SK-N-SH (cell line): ENCODE results near the gene CCM2. TPM values are rescaled to one million over a fixed set of nuclear protein-coding genes. Genes with fewer than 3 reads are reported as not detected.

Source experiments
- CTCF ChIA-PET: fragments of 300-600, 350-600 bp; formaldehyde crosslinking; extraction: SDS; loops from one replicate; lab custom pipeline; 2021; lab: Yijun Ruan, JAX
- POLR2A ChIA-PET: fragments of 350-600 bp; sonication (Branson Sonifier 250); formaldehyde crosslinking; extraction: SDS; loops from one replicate; lab custom pipeline; 2020; ENCODE audit warnings: antibody characterized with exemption, inconsistent platforms; lab: Yijun Ruan, JAX
- DNase-seq: peaks from one replicate; pipeline ENCODE4 v3.0.0; 2012
- H2AFZ ChIP-seq: fragments of 200-600 bp; sonication (generic); 2 replicates; pipeline ENCODE4 v1.8.1; 2016; ENCODE audit warnings: antibody characterized with exemption, mild to moderate bottlenecking, low read depth
- H3F3A ChIP-seq: fragments of 200-600 bp; sonication (generic); replicated peaks from 2 replicates; pipeline ENCODE3; 2016; ENCODE audit warnings: antibody characterized with exemption, mild to moderate bottlenecking; ENCODE audit not compliant: insufficient read depth
- H3K27ac ChIP-seq, 2 experiments: fragments of 200-500 bp in 1 of 2; fragments of 200-600 bp in 1 of 2; sonication (Bioruptor generic) in 1 of 2; sonication (generic), shearing (Covaris generic) in 1 of 2; 2 replicates each; pipeline versions ENCODE4 v1.5.1 to v1.6.1; 2014 to 2016; ENCODE audit warnings: low read depth in 2 of 2, inconsistent platforms in 1 of 2, low read length in 1 of 2, mild to moderate bottlenecking in 1 of 2, mixed read lengths in 1 of 2
- H3K27me3 ChIP-seq: fragments of 200-600 bp; sonication (generic), shearing (Covaris generic); 2 replicates; pipeline ENCODE4 v1.6.1; 2016; ENCODE audit warnings: mixed run types; ENCODE audit not compliant: insufficient read depth
- H3K36me3 ChIP-seq, 2 experiments: fragments of 200-500 bp in 1 of 2; fragments of 200-600 bp in 1 of 2; sonication (Bioruptor generic) in 1 of 2; sonication (generic) in 1 of 2; replicated peaks in 1 of 2; 2 replicates each; pipeline versions ENCODE3 to v1.5.1; 2014 to 2016; ENCODE audit warnings: low read length in 1 of 2, mild to moderate bottlenecking in 1 of 2; ENCODE audit not compliant: insufficient read depth in 2 of 2, control insufficient read depth in 1 of 2
- H3K4me1 ChIP-seq, 2 experiments: fragments of 200-500 bp in 1 of 2; fragments of 200-600 bp in 1 of 2; sonication (Bioruptor generic) in 1 of 2; sonication (generic), shearing (Covaris generic) in 1 of 2; 2 replicates each; pipeline versions ENCODE4 v1.5.1 to v1.6.1; 2014 to 2016; ENCODE audit warnings: low read depth in 1 of 2, low read length in 1 of 2, mixed run types in 1 of 2; ENCODE audit not compliant: insufficient read depth in 2 of 2, control insufficient read depth in 1 of 2
- H3K4me2 ChIP-seq: fragments of 200-600 bp; sonication (generic), shearing (Covaris generic); 2 replicates; pipeline ENCODE4 v1.6.1; 2017; ENCODE audit warnings: mixed run types
- H3K4me3 ChIP-seq, 2 experiments: fragments of 200-500 bp in 1 of 2; fragments of 200-600 bp in 1 of 2; sonication (Bioruptor generic) in 1 of 2; sonication (generic), shearing (Covaris generic) in 1 of 2; 2 replicates each; pipeline versions ENCODE4 v1.5.1 to v1.8.1; 2014 to 2016; ENCODE audit warnings: low read depth in 2 of 2, inconsistent platforms in 1 of 2, low read length in 1 of 2, mild to moderate bottlenecking in 1 of 2, mixed read lengths in 1 of 2, moderate library complexity in 1 of 2
- H3K79me2 ChIP-seq: fragments of 200-600 bp; sonication (generic); 2 replicates; pipeline ENCODE4 v1.8.1; 2017; ENCODE audit warnings: mild to moderate bottlenecking; ENCODE audit not compliant: insufficient read depth
- H3K9ac ChIP-seq: fragments of 200-600 bp; sonication (generic); 2 replicates; pipeline ENCODE4 v1.6.1; 2017; ENCODE audit warnings: mixed run types
- H3K9me2 ChIP-seq: fragments of 200-600 bp; sonication (generic); 2 replicates; pipeline ENCODE4 v1.6.1; 2017; ENCODE audit warnings: mixed run types
- H3K9me3 ChIP-seq: fragments of 200-600 bp; sonication (generic); 2 replicates; pipeline ENCODE4 v1.6.1; 2017; ENCODE audit warnings: mixed run types, mild to moderate bottlenecking, moderate library complexity
- H4K20me1 ChIP-seq: fragments of 200-600 bp; sonication (generic); 2 replicates; pipeline ENCODE4 v1.6.1; 2017; ENCODE audit warnings: mild to moderate bottlenecking, mixed run types; ENCODE audit not compliant: insufficient read depth
- EZH2phosphoT487 ChIP-seq: fragments of 200-600 bp; sonication (generic); IDR thresholded peaks from 2 replicates; pipeline ENCODE4 v1.6.1; 2017; ENCODE audit warnings: low read depth, mixed run types, mild to moderate bottlenecking, antibody characterized with exemption, moderate library complexity, borderline replicate concordance
- FOSL2 ChIP-seq: IDR thresholded peaks from 2 replicates; pipeline ENCODE4 v1.4.0; 2012; ENCODE audit warnings: low read depth, mild to moderate bottlenecking, moderate library complexity, borderline replicate concordance
- FOXJ3 ChIP-seq: sonication (generic); formaldehyde crosslinking; IDR thresholded peaks from 2 replicates; pipeline ENCODE4 v1.5.1; 2020; ENCODE audit warnings: mild to moderate bottlenecking, missing genetic modification reagents
- FOXM1 ChIP-seq: IDR thresholded peaks from 2 replicates; pipeline ENCODE4 v1.4.0; 2012; ENCODE audit warnings: low read depth, mild to moderate bottlenecking
- GATA2 ChIP-seq: sonication (generic); formaldehyde crosslinking; IDR thresholded peaks from 2 replicates; pipeline ENCODE4 v1.5.0; 2020; ENCODE audit warnings: mild to moderate bottlenecking, missing genetic modification reagents
- JUND ChIP-seq: IDR thresholded peaks from 2 replicates; pipeline ENCODE4 v1.4.0; 2012
- MXI1 ChIP-seq: IDR thresholded peaks from 2 replicates; pipeline ENCODE4 v1.6.1; 2012; ENCODE audit warnings: mild to moderate bottlenecking, low read depth, low read length, improper control_type of control experiment
- POLR2AphosphoS5 ChIP-seq: IDR thresholded peaks from 2 replicates; pipeline ENCODE4 v1.6.1; 2012; ENCODE audit warnings: low read depth, low read length
- RCOR1 ChIP-seq: fragments of 150-350 bp; IDR thresholded peaks from 2 replicates; pipeline ENCODE4 v1.6.1; 2017; ENCODE audit warnings: antibody characterized with exemption, low read length
- RFX5 ChIP-seq: IDR thresholded peaks from 2 replicates; pipeline ENCODE4 v1.6.1; 2012; ENCODE audit warnings: mild to moderate bottlenecking, improper control_type of control experiment, low read length
- RXRA ChIP-seq: IDR thresholded peaks from 2 replicates; pipeline ENCODE4 v1.4.0; 2012; ENCODE audit warnings: low read depth, mild to moderate bottlenecking, borderline replicate concordance
- SIN3A ChIP-seq: IDR thresholded peaks from 2 replicates; pipeline ENCODE4 v1.6.1; 2012; ENCODE audit warnings: low read depth, mild to moderate bottlenecking, low read length, moderate library complexity, borderline replicate concordance
- SMC3 ChIP-seq: IDR thresholded peaks from 2 replicates; pipeline ENCODE4 v1.6.1; 2012; ENCODE audit warnings: low read depth, low read length, improper control_type of control experiment
- TCF12 ChIP-seq: IDR thresholded peaks from 2 replicates; pipeline ENCODE4 v1.4.0; 2012
- TEAD4 ChIP-seq: IDR thresholded peaks from 2 replicates; pipeline ENCODE4 v1.4.0; 2012; ENCODE audit warnings: mild to moderate bottlenecking, borderline replicate concordance; ENCODE audit not compliant: insufficient read depth
- YY1 ChIP-seq: IDR thresholded peaks from 2 replicates; pipeline ENCODE4 v1.4.0; 2012; ENCODE audit warnings: low read depth, mild to moderate bottlenecking
- WGBS: methylation state at CpG from one replicate; pipeline ENCODE4 v1.1.6; 2017; ENCODE audit warnings: low lambda C conversion rate; 5-methylcytosine and 5-hydroxymethylcytosine counted together
- polyA plus RNA-seq, 3 experiments: library from polyadenylated mRNA; depleted of rRNA; stranded (reverse); fragments of >200 nt; gene quantifications; 2 replicates each; pipeline ENCODE4 v1.2.3, GENCODE V29; 2012
- TF ChIP-seq, protein P1 (sequence below): fragments of 150-350 bp; IDR thresholded peaks from 2 replicates; pipeline ENCODE4 v1.6.1; 2017; ENCODE audit warnings: antibody characterized with exemption, low read length, low read depth, borderline replicate concordance
- TF ChIP-seq, protein P2 (sequence below): IDR thresholded peaks from 2 replicates; pipeline ENCODE4 v1.4.0; 2012; ENCODE audit warnings: low read depth
- TF ChIP-seq, protein P3 (sequence below): IDR thresholded peaks from 2 replicates; pipeline ENCODE4 v1.6.1; 2012; ENCODE audit warnings: mild to moderate bottlenecking, low read depth, low read length, moderate library complexity
- TF ChIP-seq, protein P4 (sequence below): fragments of 150-350 bp; IDR thresholded peaks from 2 replicates; pipeline ENCODE4 v1.6.1; 2016; ENCODE audit warnings: mild to moderate bottlenecking, low read depth, low read length

CCM2 gene
- polyA plus RNA-seq, 1 of the 3 experiments (the other 2 are of a cell fraction), result 83.2 TPM

DNA sequence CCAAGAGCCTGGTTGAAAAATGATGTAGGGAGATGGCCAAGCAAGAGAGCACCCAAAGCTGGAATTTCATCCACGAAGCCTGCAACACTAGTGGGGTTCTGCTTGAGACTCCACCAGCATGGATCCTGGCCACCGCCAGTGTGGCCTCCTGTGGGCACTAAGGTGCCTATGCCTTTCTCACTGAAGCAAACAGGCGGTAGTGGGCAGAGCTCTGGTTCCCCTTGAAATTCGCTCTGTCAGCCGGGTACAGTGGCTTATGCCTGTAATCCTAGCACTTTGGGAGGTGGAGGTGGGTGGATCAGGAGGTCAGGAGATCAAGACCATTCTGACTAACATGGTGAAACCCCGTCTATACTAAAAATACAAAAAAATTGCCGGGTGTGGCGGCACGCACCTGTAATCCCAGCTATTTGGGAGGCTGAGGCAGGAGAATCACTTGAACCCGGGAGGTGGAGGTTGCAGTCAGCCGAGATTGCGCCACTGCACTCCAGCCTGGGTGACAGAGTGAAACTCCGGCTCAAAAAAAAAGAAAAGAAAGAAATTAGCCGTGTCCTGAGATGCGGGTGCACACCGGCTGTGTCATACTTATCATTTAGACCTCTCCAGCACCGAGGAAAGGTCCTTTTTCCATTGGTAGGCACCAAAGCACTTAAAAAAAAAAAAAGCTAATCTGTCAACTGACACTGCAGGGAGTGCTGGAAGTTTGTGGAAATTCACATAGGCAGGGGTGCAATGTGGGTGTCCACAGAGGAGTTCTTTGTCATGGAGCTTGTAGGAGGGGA, 28.3 kb downstream of the CCM2 start:
- POLR2A ChIA-PET, result interaction anchor here (1.1 kb wide), 1 partner anchor 45 kb away, joined by 3 read pairs; no protein-coding TSS in a partner anchor

More for the DNA sequence above, 28.3 kb downstream of the CCM2 start:
- no peak overlapping the region for H3K27ac ChIP-seq
- peaks cover 33% of the 10 kb centered on the region for H4K20me1 ChIP-seq
- CTCF ChIA-PET, result interaction anchor here (0.7 to 1.5 kb wide), 2 partner anchors 55 to 108 kb away, joined by 3 to 6 read pairs; no protein-coding TSS in a partner anchor
- no peak overlapping the region for H3K4me2 ChIP-seq
- H3K9me3 ChIP-seq, result 0 out of 2 replicates have a peak, but pooled peaks cover 7% of the 10 kb centered on the region
- H3K27me3 ChIP-seq, result no peaks in the 10 kb centered on the region
- H3K4me3 ChIP-seq, result no peak overlapping the region
- TF ChIP-seq, protein P1, sequence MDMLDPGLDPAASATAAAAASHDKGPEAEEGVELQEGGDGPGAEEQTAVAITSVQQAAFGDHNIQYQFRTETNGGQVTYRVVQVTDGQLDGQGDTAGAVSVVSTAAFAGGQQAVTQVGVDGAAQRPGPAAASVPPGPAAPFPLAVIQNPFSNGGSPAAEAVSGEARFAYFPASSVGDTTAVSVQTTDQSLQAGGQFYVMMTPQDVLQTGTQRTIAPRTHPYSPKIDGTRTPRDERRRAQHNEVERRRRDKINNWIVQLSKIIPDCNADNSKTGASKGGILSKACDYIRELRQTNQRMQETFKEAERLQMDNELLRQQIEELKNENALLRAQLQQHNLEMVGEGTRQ, result no peak
- no peak for TF ChIP-seq FOXJ3 (CRISPR knock-in tag)
- no peak for TF ChIP-seq POLR2AphosphoS5
- no peak for TF ChIP-seq JUND
- TF ChIP-seq, protein P2, sequence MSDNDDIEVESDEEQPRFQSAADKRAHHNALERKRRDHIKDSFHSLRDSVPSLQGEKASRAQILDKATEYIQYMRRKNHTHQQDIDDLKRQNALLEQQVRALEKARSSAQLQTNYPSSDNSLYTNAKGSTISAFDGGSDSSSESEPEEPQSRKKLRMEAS, result no peak
- no peak for TF ChIP-seq EZH2phosphoT487
- no peak for TF ChIP-seq SIN3A
- TF ChIP-seq, protein P3, sequence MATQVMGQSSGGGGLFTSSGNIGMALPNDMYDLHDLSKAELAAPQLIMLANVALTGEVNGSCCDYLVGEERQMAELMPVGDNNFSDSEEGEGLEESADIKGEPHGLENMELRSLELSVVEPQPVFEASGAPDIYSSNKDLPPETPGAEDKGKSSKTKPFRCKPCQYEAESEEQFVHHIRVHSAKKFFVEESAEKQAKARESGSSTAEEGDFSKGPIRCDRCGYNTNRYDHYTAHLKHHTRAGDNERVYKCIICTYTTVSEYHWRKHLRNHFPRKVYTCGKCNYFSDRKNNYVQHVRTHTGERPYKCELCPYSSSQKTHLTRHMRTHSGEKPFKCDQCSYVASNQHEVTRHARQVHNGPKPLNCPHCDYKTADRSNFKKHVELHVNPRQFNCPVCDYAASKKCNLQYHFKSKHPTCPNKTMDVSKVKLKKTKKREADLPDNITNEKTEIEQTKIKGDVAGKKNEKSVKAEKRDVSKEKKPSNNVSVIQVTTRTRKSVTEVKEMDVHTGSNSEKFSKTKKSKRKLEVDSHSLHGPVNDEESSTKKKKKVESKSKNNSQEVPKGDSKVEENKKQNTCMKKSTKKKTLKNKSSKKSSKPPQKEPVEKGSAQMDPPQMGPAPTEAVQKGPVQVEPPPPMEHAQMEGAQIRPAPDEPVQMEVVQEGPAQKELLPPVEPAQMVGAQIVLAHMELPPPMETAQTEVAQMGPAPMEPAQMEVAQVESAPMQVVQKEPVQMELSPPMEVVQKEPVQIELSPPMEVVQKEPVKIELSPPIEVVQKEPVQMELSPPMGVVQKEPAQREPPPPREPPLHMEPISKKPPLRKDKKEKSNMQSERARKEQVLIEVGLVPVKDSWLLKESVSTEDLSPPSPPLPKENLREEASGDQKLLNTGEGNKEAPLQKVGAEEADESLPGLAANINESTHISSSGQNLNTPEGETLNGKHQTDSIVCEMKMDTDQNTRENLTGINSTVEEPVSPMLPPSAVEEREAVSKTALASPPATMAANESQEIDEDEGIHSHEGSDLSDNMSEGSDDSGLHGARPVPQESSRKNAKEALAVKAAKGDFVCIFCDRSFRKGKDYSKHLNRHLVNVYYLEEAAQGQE, result no peak
- TF ChIP-seq SMC3, result no peak
- no peak for TF ChIP-seq GATA2 (CRISPR knock-in tag)
- TF ChIP-seq TCF12, result no peak
- no peak for TF ChIP-seq FOSL2
- no peak for TF ChIP-seq RFX5
- no peak for TF ChIP-seq RCOR1
- TF ChIP-seq, protein P4, sequence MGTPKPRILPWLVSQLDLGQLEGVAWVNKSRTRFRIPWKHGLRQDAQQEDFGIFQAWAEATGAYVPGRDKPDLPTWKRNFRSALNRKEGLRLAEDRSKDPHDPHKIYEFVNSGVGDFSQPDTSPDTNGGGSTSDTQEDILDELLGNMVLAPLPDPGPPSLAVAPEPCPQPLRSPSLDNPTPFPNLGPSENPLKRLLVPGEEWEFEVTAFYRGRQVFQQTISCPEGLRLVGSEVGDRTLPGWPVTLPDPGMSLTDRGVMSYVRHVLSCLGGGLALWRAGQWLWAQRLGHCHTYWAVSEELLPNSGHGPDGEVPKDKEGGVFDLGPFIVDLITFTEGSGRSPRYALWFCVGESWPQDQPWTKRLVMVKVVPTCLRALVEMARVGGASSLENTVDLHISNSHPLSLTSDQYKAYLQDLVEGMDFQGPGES, result no peak
- no peak for TF ChIP-seq FOXM1
- TF ChIP-seq TEAD4, result no peak
- no peak for TF ChIP-seq RXRA
- TF ChIP-seq MXI1, result no peak
- no peak for TF ChIP-seq YY1
- TF ChIP-seq, all 33 proteins: peak for 0
- H3K9ac ChIP-seq, result no peak overlapping the region
- H3K36me3 ChIP-seq, result peaks cover 15 to 18% of the 10 kb centered on the region in 2 experiments
- no peak overlapping the region for H2AFZ ChIP-seq
- DNase-seq, result no peak
- WGBS, result 95% methylated on average over 17 of the region's 17 CpGs
- peaks cover 95% of the 10 kb centered on the region for H3K79me2 ChIP-seq
- no peaks in the 10 kb centered on the region for H3F3A ChIP-seq
- H3K9me2 ChIP-seq, result no peaks in the 10 kb centered on the region
- peaks cover 4% of the 10 kb centered on the region in 2 experiments; a peak in 3 of 4 replicates for H3K4me1 ChIP-seq
